ENCODE measurements around the gene HGFAC. TPM values are rescaled to one million over a fixed set of nuclear protein-coding genes. Genes with fewer than 3 reads are reported as not detected.

Gene HGFAC
- total and polyA plus RNA-seq, 10 of the 15 experiments (the other 5 are each of a cell fraction or from before 2014, with no cell fraction given) = 0.38 TPM; not detected in 9

DNA sequence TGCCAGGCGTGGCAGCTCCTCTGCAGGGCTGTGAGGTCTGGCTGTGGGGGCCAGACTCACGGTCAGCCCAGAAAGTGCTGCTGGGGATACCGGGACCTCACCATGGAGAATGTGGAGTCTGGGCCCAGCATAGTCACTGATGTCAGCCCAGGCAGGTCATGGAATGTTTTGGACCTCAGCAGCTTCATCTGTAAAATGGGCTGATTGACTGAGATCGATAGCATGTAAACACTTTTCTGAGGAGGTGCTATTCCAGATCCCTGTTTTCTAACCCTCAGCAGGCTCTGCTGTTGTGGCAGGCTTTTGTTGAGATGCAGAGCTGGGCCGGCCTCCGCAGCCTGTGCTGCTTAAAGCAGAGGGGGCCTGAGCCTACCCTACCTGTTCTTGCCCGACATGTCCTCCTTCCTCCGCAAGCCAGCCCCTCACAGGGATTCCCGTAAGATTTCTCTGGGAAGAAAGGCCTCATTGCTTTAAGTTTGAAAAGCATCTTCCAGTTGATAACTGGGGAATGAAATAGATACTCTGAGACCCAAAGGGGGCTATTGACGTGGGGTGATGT is 38.3 kb upstream of the HGFAC start:
- H3K27me3 ChIP-seq (replicated peaks in 1 of 2; ENCODE audit: control insufficient read depth in 2 of 2, insufficient read depth in 2 of 2, low read length in 1 of 2) = no peaks in the 10 kb centered on the region; a peak in 1 of 4 replicates
- FAIRE-seq = no peak
- whole genome bisulfite sequencing (ENCODE audit: insufficient coverage, insufficient replicate concordance, low lambda C conversion rate, missing lambda C conversion rate) = 36% methylated on average over 10 of the region's 10 CpGs
- CTCF ChIA-PET = interaction anchor here (0.8 kb wide), 1 partner anchor 84 kb away, joined by 3 read pairs; no protein-coding TSS in a partner anchor
- H3K9me3 ChIP-seq (replicated peaks; ENCODE audit: control insufficient read depth, insufficient read depth, low read length) = no peaks in the 10 kb centered on the region
- in situ Hi-C loops (cut with MboI) = no loop called here
- BruUV-seq (replicated peaks) = no TSS peak
- H2AFZ ChIP-seq (ENCODE audit: control insufficient read depth, low read depth, low read length) = no peak overlapping the region
- no peak for ATAC-seq
- H3K9ac ChIP-seq (ENCODE audit: control insufficient read depth, insufficient read depth, low read length) = no peak overlapping the region
- intact Hi-C loops (cut with micrococcal nuclease; ENCODE audit: unreplicated experiment) = no loop called here
- no peak overlapping the region for H3K4me2 ChIP-seq (ENCODE audit: control insufficient read depth, insufficient read depth)
- SMC1A ChIA-PET (ENCODE audit: uncharacterized antibody, unreplicated experiment) = interaction anchor here (1.4 kb wide), 1 partner anchor 8 kb away, joined by 3 read pairs; no protein-coding TSS in a partner anchor
- H3K4me1 ChIP-seq (ENCODE audit: control insufficient read depth, insufficient read depth, low read length) = no peaks in the 10 kb centered on the region
- RAD21 ChIA-PET (ENCODE audit: unreplicated experiment) = interaction anchor here (1.3 kb wide), 1 partner anchor 9 kb away, joined by 3 read pairs; no protein-coding TSS in a partner anchor
- DNase-seq (ENCODE audit: low read depth, low spot score) = no peak
- H3K36me3 ChIP-seq (ENCODE audit: control insufficient read depth in 2 of 2, insufficient read depth in 2 of 2, low read length in 1 of 2) = no peaks in the 10 kb centered on the region
- H3K4me3 ChIP-seq = no peak overlapping the region
- no peaks in the 10 kb centered on the region for H4K20me1 ChIP-seq (ENCODE audit: control insufficient read depth, insufficient read depth)
- H3K27ac ChIP-seq (ENCODE audit: control insufficient read depth, insufficient read depth) = no peak overlapping the region
- H3K79me2 ChIP-seq (ENCODE audit: control insufficient read depth, insufficient read depth, low read length) = no peaks in the 10 kb centered on the region
- POLR2A ChIA-PET = no interaction called here
- TF ChIP-seq RBBP5 (conservative IDR thresholded peaks at IDR 0.05) (no peak), CHD4 (IDR thresholded peaks at IDR 0.05) (no peak), IKZF1 (conservative IDR thresholded peaks at IDR 0.05) (no peak), CBX5 (IDR thresholded peaks at IDR 0.05; ENCODE audit: low read depth) (no peak), SPI1 (IDR thresholded peaks at IDR 0.05; ENCODE audit: borderline replicate concordance, insufficient read depth, low read depth, low read length) (no peak), ETV6 (conservative IDR thresholded peaks at IDR 0.05 in 1 of 2, IDR thresholded peaks at IDR 0.05 in 1 of 2; ENCODE audit: borderline replicate concordance in 1 of 2, low read depth in 1 of 2) (no peak), ZNF217 (IDR thresholded peaks at IDR 0.05) (no peak), CBX3 (IDR thresholded peaks at IDR 0.05; ENCODE audit: borderline replicate concordance, low read depth) (no peak), GATAD2B (conservative IDR thresholded peaks at IDR 0.05; ENCODE audit: low read depth) (no peak), NBN (IDR thresholded peaks at IDR 0.05) (no peak), PAX8 (IDR thresholded peaks at IDR 0.05) (no peak), YY1 (IDR thresholded peaks at IDR 0.05; ENCODE audit: low read depth, low read length) (no peak), JUND (IDR thresholded peaks at IDR 0.05; ENCODE audit: low read depth, low read length) (no peak), POU2F2 (IDR thresholded peaks at IDR 0.05; ENCODE audit: borderline replicate concordance, low read depth, low read length) (no peak), ATF7 (IDR thresholded peaks at IDR 0.05; ENCODE audit: low read depth) (no peak), MTA3 (IDR thresholded peaks at IDR 0.05; ENCODE audit: borderline replicate concordance, low read length) (no peak)
- TF ChIP-seq, protein P1, sequence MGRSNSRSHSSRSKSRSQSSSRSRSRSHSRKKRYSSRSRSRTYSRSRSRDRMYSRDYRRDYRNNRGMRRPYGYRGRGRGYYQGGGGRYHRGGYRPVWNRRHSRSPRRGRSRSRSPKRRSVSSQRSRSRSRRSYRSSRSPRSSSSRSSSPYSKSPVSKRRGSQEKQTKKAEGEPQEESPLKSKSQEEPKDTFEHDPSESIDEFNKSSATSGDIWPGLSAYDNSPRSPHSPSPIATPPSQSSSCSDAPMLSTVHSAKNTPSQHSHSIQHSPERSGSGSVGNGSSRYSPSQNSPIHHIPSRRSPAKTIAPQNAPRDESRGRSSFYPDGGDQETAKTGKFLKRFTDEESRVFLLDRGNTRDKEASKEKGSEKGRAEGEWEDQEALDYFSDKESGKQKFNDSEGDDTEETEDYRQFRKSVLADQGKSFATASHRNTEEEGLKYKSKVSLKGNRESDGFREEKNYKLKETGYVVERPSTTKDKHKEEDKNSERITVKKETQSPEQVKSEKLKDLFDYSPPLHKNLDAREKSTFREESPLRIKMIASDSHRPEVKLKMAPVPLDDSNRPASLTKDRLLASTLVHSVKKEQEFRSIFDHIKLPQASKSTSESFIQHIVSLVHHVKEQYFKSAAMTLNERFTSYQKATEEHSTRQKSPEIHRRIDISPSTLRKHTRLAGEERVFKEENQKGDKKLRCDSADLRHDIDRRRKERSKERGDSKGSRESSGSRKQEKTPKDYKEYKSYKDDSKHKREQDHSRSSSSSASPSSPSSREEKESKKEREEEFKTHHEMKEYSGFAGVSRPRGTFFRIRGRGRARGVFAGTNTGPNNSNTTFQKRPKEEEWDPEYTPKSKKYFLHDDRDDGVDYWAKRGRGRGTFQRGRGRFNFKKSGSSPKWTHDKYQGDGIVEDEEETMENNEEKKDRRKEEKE (IDR thresholded peaks at IDR 0.05) = no peak
- TF ChIP-seq, protein P2, sequence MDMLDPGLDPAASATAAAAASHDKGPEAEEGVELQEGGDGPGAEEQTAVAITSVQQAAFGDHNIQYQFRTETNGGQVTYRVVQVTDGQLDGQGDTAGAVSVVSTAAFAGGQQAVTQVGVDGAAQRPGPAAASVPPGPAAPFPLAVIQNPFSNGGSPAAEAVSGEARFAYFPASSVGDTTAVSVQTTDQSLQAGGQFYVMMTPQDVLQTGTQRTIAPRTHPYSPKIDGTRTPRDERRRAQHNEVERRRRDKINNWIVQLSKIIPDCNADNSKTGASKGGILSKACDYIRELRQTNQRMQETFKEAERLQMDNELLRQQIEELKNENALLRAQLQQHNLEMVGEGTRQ (IDR thresholded peaks at IDR 0.05; ENCODE audit: borderline replicate concordance, low read depth, low read length) = no peak
- TF ChIP-seq, protein P3, sequence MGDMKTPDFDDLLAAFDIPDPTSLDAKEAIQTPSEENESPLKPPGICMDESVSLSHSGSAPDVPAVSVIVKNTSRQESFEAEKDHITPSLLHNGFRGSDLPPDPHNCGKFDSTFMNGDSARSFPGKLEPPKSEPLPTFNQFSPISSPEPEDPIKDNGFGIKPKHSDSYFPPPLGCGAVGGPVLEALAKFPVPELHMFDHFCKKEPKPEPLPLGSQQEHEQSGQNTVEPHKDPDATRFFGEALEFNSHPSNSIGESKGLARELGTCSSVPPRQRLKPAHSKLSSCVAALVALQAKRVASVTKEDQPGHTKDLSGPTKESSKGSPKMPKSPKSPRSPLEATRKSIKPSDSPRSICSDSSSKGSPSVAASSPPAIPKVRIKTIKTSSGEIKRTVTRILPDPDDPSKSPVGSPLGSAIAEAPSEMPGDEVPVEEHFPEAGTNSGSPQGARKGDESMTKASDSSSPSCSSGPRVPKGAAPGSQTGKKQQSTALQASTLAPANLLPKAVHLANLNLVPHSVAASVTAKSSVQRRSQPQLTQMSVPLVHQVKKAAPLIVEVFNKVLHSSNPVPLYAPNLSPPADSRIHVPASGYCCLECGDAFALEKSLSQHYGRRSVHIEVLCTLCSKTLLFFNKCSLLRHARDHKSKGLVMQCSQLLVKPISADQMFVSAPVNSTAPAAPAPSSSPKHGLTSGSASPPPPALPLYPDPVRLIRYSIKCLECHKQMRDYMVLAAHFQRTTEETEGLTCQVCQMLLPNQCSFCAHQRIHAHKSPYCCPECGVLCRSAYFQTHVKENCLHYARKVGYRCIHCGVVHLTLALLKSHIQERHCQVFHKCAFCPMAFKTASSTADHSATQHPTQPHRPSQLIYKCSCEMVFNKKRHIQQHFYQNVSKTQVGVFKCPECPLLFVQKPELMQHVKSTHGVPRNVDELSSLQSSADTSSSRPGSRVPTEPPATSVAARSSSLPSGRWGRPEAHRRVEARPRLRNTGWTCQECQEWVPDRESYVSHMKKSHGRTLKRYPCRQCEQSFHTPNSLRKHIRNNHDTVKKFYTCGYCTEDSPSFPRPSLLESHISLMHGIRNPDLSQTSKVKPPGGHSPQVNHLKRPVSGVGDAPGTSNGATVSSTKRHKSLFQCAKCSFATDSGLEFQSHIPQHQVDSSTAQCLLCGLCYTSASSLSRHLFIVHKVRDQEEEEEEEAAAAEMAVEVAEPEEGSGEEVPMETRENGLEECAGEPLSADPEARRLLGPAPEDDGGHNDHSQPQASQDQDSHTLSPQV (IDR thresholded peaks at IDR 0.05) = no peak

Measured in GM12878 (cell line).